PC-9 (cell line): ENCODE results near the gene MUCL1.

Source experiments
- CTCF ChIP-seq: fragments of 200-600 bp; sonication (generic); conservative IDR thresholded peaks from 2 replicates; pipeline ENCODE4 v1.6.1; 2017; ENCODE audit warnings: mixed run types, antibody characterized with exemption, mild to moderate bottlenecking, moderate library complexity
- EZH2 ChIP-seq: fragments of 200-600 bp; sonication (generic); IDR thresholded peaks from 2 replicates; pipeline ENCODE4 v1.8.0; 2017; ENCODE audit warnings: antibody characterized with exemption, low read depth

- TF ChIP-seq CTCF (no peak), EZH2 (no peak)
Observed at GRCh38 chr12:54879579-54879978, 25.3 kb downstream of the MUCL1 start.
